HL-60/S4 treated with retinoic acid at 250 ng/mL for 4 days and 3 days (cell line): Measurements from ENCODE around the gene STX16.

Experiments used
- in situ Hi-C: fragments of 300-500 bp; cut with MboI; formaldehyde crosslinking; loops from 2 replicates; pipeline ENCODE4 v1.7.0; 2022; ENCODE audit warnings: low sequenced_read_pairs

STX16 gene

DNA sequence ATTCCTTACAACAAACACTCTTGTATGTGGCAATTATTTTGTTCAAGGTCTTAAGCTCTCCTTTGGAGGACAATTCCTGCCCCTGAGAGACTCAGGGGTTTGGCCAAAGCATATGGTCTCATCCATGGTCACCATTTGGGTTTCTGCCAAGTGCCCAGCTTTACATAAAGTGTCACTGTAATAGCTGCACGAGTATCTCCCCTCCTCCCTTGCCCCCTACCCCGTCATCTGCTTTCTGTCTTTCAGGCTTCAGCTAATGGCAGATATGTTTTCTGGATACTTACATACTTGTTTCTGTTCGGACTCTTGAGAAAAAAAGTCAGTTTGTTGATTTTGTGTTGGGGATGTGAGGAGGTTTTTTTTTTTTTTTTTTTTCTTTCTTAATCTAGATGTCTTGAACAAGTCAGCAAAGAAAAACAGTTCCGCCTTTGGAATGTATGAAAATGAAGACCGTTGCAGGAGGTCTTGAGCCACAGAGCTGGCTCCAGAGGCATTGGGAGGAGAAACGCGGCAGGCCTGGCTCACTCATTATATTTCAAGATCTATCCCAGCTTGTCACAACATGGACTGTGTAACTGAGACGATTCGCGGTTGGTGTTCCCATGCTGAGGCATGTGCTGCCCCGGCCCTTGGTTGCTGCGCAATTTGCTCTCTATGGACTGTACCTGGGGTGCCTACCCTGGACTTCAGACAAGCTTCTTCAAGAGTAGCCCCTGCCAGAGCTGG lies 32.6 kb upstream of the STX16 start:
- in situ Hi-C loops: no loop called here

GRCh38 chr20:58619077-58619863 lies 31.8 kb upstream of the STX16 start:
- in situ Hi-C loops: no loop called here

DNA sequence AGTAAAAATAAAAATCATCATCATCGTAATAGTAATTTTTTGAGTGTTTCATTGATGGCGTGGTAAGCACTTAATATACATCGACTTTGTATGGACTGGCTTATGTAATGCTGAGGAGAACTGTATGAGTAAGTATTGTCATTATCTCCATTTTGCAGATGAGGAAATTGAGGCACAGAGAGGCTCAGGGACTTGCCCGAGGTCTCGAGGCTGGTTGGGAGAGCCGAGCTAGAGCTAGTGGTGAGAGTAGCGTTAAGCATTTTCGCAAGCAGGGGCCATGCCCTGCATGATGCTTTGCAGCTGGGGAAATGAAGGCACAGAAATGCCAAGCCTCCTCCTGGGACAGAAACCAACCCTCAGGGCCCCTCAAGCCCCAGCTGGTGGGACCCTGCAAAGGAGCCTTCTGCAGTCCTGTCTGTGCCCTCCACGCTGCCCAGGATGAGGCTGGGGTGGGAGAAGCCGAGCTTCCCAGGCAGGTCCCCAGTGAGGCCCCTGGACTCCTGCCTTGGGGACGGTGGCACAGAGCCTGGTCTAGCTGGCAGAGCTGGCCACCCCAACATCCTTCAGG lies 31.1 kb upstream of the STX16 start:
- in situ Hi-C loops: no loop called here

GRCh38 chr20:58621906-58622548 lies 29.1 kb upstream of the STX16 start:
- in situ Hi-C loops: no loop called here

DNA sequence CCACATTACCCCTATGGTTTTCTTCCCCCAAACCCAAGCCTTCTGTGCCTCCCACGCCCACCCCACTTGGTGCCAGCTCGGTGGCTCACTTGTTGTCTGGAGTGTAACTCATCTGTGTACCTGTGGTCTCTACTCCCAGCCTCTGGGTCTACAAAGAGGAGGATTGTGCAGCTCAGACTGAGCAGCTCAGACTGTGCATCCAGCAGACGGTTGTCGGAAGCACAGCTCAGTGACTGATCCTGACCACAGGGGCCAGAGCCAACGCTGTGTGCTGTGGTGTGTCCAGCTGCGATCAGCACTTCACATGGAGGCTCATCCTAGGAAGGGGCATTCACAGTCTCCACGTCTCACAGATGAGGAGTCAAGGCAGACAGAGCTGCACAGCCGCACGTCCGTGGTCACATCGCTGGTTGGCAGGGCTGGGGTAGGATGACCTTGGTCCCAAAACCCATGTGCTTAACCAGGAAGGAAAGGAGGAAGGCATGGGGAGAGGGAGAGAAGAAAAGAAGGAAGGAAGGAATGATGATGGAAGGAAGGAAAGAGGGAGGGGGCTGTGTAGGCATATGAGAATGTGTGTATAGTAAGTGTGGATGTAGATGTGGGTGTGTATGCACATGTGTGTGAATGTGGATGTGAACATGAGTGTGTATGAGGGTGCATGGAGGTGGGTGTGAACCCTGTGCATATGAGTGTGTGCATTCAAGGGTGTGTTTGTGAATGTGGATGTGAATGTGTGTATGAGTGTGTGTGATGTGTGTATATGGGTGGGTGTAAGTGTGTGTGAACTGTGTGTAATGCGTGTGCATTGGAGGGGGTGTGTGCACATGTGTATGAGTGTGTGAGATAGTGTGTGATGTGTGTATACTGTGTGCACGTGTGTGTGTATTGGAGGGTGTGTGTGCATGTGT lies 28.2 kb upstream of the STX16 start:
- in situ Hi-C loops: no loop called here

- in situ Hi-C loops: no loop called here
Observed at GRCh38 chr20:58623579-58624473, 27.3 kb upstream of the STX16 start.

DNA sequence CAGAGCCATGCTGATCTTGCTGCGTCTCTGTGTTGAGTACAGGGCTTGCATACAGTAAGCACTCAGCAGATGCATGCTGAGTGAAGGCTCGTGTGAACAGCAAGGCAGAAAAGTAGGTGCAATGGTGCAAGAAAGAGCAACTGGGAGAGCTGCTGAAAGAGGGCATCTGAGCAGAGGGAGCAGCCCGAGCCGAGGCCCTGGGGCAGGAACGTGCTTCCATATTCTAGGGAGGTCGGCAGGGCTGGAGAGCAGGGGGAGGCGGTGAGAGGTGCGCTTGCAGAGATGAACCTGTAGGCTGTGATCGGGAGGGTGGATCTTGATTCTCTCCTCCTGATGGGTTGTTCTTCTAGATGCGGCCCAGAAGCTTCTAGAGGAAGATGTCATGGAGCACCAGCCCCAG lies 26.4 kb upstream of the STX16 start:
- in situ Hi-C loops: no loop called here

GRCh38 chr20:58625585-58625984 lies 25.5 kb upstream of the STX16 start:
- in situ Hi-C loops: no loop called here

DNA sequence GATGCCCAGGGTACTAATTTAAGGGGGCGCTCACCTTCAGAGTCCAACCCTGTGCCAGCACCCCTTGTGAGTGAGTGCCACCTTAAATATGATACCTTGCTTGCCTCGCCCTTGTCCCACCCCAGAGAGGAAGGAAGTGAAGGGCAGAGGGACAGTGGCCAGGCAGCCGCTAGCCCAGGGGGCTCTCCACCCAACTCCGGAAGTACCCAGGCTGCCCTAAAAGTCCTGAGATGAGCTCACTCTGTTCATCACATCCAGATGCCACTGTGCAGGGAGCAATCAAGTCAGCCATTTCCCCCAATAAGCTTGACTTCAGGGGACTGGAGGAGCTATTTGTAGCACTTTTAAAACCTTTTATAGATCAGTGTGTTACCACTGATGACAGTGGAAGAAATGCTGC lies 25.0 kb upstream of the STX16 start:
- in situ Hi-C loops: no loop called here

- in situ Hi-C loops: no loop called here
Observed at GRCh38 chr20:58627212-58628072, 23.6 kb upstream of the STX16 start.

DNA sequence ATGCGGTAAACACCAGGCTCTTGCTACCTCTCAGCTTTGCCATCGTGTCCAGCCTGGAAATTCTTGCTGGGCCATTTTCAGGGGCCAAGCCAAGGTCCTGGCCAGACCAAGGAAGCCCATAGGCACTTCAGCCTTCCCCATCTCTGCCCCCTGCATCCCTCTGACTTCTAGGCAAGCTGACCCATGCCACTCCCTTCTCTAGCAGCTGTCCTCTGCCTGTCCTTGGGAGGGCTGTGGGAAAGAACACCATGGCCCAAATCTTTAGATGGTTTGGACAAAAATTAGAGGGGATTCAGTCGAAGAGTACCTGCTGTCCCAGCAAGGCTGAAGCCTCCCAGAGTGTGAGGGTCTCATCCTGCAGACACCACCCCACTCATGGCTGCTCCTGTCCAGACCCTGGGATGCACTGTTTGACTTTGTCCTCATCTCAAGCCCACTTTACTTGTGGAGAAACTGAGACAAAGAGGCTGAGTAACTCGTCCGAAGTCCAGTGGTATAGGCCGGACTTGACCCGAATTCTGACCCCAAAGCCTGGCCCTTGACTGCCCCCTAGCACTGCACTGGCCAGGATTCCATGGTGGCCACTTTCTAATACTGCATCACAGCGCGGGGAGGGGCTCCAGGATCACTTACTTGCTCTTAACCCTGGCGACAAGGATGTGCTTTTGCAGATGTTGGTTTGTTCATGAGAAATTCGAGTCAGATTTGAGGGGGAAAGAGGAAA lies 22.4 kb upstream of the STX16 start:
- in situ Hi-C loops: no loop called here

DNA sequence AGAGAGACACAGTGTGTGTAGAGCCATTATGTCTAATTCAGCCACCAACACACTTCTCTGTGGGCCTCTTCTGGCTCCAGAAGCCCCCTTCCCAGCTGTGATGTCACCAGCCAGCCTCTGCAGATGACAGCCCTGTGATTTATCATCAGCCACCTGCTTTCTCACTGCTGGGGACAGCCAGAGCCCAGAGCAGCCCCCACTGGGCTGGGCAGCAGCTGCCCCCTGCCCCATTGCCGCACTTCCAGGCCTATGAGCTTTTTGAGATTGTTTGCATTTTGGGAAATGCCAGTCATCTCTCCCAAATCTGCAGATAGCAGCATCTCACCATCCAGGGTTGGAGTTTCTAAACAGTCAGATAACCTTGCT lies 21.9 kb upstream of the STX16 start:
- in situ Hi-C loops: no loop called here

GRCh38 chr20:58630063-58630462 lies 21.0 kb upstream of the STX16 start:
- in situ Hi-C loops: no loop called here

DNA sequence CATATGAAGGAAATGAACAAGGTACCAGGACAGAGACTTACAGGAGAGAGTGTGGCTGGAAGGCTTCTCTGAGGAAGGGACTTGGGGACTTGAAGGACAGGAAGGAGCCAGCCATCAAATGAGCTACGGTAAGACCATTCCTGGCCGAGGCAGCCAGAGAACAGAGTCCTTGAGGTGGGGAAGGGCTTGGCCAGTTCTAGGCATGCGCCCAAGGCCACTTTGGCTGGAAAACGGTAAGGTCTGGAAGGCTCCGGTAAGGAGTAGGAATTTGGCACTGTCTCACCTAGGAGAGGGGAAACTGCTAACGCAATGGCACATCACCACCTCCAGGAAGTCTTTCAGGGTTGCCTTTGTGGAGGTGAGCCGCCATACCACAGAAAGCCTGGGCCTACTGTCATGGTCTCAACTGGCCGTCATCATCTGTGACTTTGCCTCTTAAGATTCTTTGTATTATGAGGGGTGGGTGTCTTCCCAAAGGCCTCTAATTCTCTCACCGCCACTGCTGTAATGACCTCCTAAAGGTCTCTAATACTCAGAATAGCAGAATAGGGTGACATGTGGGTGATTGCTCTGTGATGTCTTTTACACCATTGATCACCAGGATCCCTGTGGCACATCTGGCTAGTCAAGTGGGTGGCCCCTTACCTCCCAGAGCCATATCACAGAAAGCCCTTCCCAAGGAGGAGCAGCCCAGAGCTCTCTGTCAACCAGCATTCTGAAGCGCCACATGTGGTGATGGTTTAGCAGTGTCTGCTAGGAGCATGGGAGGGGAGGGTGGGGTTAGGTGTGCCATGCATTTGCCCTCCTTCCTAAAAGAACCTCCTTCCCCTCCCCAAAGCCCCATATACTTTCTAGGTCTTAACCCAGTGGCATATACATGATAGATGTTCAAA lies 17.7 kb upstream of the STX16 start:
- in situ Hi-C loops: no loop called here

DNA sequence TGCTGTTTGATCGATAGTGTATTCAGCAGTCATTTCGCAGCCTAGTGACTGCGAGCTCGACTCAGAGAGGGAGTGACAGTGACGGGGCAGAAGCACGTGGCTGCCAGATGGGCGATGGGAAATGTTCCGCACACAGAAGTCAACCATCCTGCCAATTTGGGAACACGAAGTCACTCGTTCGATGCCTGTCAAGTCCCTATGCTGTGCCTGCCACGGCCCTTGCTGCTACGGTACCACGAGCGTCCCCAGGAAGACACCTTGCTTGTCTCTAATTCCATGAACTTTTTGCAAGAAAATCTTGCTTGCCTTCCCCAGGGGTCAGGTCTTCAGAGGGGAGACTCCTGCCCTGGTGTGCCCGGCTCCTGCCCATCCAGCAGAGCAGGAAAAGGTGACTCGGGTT lies 17.0 kb upstream of the STX16 start:
- in situ Hi-C loops: no loop called here

GRCh38 chr20:58634521-58635278 lies 16.4 kb upstream of the STX16 start:
- in situ Hi-C loops: no loop called here
